Stomach (tissue), 9 donors: Measurements from ENCODE around the gene ACAP3. TPM values are rescaled to one million over a fixed set of nuclear protein-coding genes. Genes with fewer than 3 reads are reported as not detected.
A peak's percentile ranks its signal among the peaks of the same experiment; 100 is the strongest.

ENCODE experiments used
- DNase-seq, 2 donors: peaks; one replicate each; pipeline versions ENCODE4 v3.0.0 to v3.0.0-alpha.2; 2013 to 2019
- H3K27ac ChIP-seq, 5 donors: fragments of 200-600 bp in 4 of 5; sonication (generic) in 4 of 5; one replicate each; pipeline ENCODE4 v1.5.1; 2013 to 2019; ENCODE audit warnings: mild to moderate bottlenecking in 1 of 5, moderate library complexity in 1 of 5
- H3K27me3 ChIP-seq, 3 donors: fragments of 200-600 bp; sonication (generic); one replicate each; pipeline ENCODE4 v1.5.1; 2017 to 2019; ENCODE audit warnings: mixed run types in 1 of 3
- H3K36me3 ChIP-seq, 4 donors: fragments of 200-600 bp; sonication (generic); 1 replicate in 3 of 4; 2 replicates in 1 of 4; pipeline ENCODE4 v1.5.1; 2016 to 2019
- H3K4me1 ChIP-seq, 4 donors: fragments of 200-600 bp; sonication (generic); one replicate each; pipeline ENCODE4 v1.5.1; 2016 to 2019
- H3K4me3 ChIP-seq, 4 donors: fragments of 200-600 bp; sonication (generic) in 3 of 4; one replicate each; pipeline ENCODE4 v1.5.1; 2016 to 2019; ENCODE audit warnings: mild to moderate bottlenecking in 1 of 4
- H3K9me3 ChIP-seq, 4 donors: fragments of 200-600 bp; sonication (generic); one replicate each; pipeline ENCODE4 v1.5.1; 2016 to 2019
- CTCF ChIP-seq, 7 experiments: fragments of 450-650 bp in 4 of 7; fragments of 200-600 bp in 3 of 7; sonication (generic) in 3 of 7; IDR thresholded peaks; one replicate each; pipeline ENCODE4 v1.5.1; 2016 to 2019; ENCODE audit warnings: antibody characterized with exemption in 7 of 7, control low read depth in 2 of 7, mild to moderate bottlenecking in 1 of 7
- EP300 ChIP-seq: sonication (generic); formaldehyde crosslinking; IDR thresholded peaks from one replicate; pipeline ENCODE4 v1.6.1; 2017; ENCODE audit warnings: antibody characterized with exemption
- POLR2A ChIP-seq, 4 donors: fragments of 450-650 bp; IDR thresholded peaks; one replicate each; pipeline ENCODE4 v1.6.1; 2016; ENCODE audit warnings: antibody characterized with exemption in 4 of 4, control low read depth in 2 of 4, mild to moderate bottlenecking in 1 of 4, moderate library complexity in 1 of 4
- POLR2AphosphoS5 ChIP-seq, 3 donors: sonication (generic); formaldehyde crosslinking; IDR thresholded peaks; one replicate each; pipeline ENCODE4 v1.6.1; 2016; ENCODE audit warnings: antibody characterized with exemption in 3 of 3
- WGBS, 5 donors: extraction: QIAGEN DNeasy Blood & Tissue Kit in 3 of 5; methylation state at CpG; one replicate each; pipeline versions ENCODE4 v1.1.5 to v1.1.7; 2013 to 2018; 5-methylcytosine and 5-hydroxymethylcytosine counted together
- intact Hi-C: fragments of 100-400 bp; cut with DNase I; formaldehyde crosslinking; loops from one replicate; pipeline ENCODE4 v1.15.1; 2023; ENCODE audit warnings: low total_unique reads
- polyA plus RNA-seq, 3 donors: library from polyadenylated mRNA; stranded (reverse); fragments of 200-250 nt; gene quantifications; one replicate each; pipeline ENCODE4 v1.2.3, GENCODE V29; 2013
- total RNA-seq, 5 donors: library from RNA; depleted of rRNA; stranded (reverse); fragments of >200 nt; gene quantifications; one replicate each; pipeline versions ENCODE4 v1.1.0 to v1.2.3, GENCODE V29; 2014 to 2016
- donor health status: healthy with polysubstance abuse.
- donor health status: Bipolar disorder and iron deficiency.
- donor health status: healthy.

The ACAP3 gene
- total and polyA plus RNA-seq, 8 donors, result 17.9 to 374 (median 51.2) TPM

GRCh38 chr1:1330366-1331067, 22.8 kb upstream of the ACAP3 start:
- H3K27ac ChIP-seq, result peak overlapping the region in 1 of 5 donors; percentile 45
- no peak for DNase-seq

GRCh38 chr1:1329304-1330210, 21.8 kb upstream of the ACAP3 start:
- H3K4me3 ChIP-seq, result no peak overlapping the region
- WGBS, 5 donors, result 90 to 93% (median 91%) methylated on average over 51 to 58 of the region's 58 CpGs
- H3K27ac ChIP-seq, result no peak overlapping the region
- TF ChIP-seq POLR2AphosphoS5 (IDR thresholded peaks at IDR 0.05) (peak in 2 of 3 donors; percentile 42 to 44), EP300 (no peak)
- no peaks in the 10 kb centered on the region for H3K9me3 ChIP-seq
- peaks cover 16 to 36% (median 25%) of the 10 kb centered on the region in 4 donors for H3K36me3 ChIP-seq
- intact Hi-C loops, result no loop called here
- DNase-seq, result no peak
- H3K4me1 ChIP-seq, result peaks cover 26 to 62% (median 57%) of the 10 kb centered on the region in 4 donors
- H3K27me3 ChIP-seq, result no peaks in the 10 kb centered on the region

More at GRCh38 chr1:1330366-1331067, 22.8 kb upstream of the ACAP3 start:
- Histone ChIP-seq H3K9me3 (no peaks in the 10 kb centered on the region), H3K4me3 (no peak overlapping the region), H3K36me3 (peaks cover 16 to 40% (median 32%) of the 10 kb centered on the region in 4 donors), H3K27me3 (no peaks in the 10 kb centered on the region), H3K4me1 (peaks cover 22 to 56% (median 50%) of the 10 kb centered on the region in 4 donors)
- 32 to 48% (median 38%) methylated on average over 3 to 15 of the region's 15 CpGs for WGBS, 5 donors
- intact Hi-C loops, result no loop called here
- TF ChIP-seq CTCF (IDR thresholded peaks at IDR 0.05), result no peak
- no peak for TF ChIP-seq POLR2AphosphoS5 (IDR thresholded peaks at IDR 0.05)
- TF ChIP-seq EP300, result no peak
- no peak for TF ChIP-seq POLR2A (IDR thresholded peaks at IDR 0.05)

- intact Hi-C loops, result no loop called here
Measured at GRCh38 chr1:1328254-1328653, 20.5 kb upstream of the ACAP3 start.

GRCh38 chr1:1327291-1327690, 19.6 kb upstream of the ACAP3 start:
- intact Hi-C loops, result no loop called here
- H3K27me3 ChIP-seq, result no peaks in the 10 kb centered on the region
- H3K4me1 ChIP-seq, result peaks cover 29 to 64% (median 60%) of the 10 kb centered on the region in 4 donors
- no peak overlapping the region for H3K4me3 ChIP-seq
- no peak for DNase-seq
- 87 to 92% (median 91%) methylated on average over 38 to 40 of the region's 40 CpGs for WGBS, 5 donors
- H3K36me3 ChIP-seq, result peaks cover 16 to 36% (median 25%) of the 10 kb centered on the region in 4 donors
- H3K27ac ChIP-seq, result no peak overlapping the region
- H3K9me3 ChIP-seq, result no peaks in the 10 kb centered on the region
- no peak for TF ChIP-seq POLR2A (IDR thresholded peaks at IDR 0.05)
- no peak for TF ChIP-seq CTCF (IDR thresholded peaks at IDR 0.05)
- no peak for TF ChIP-seq EP300
- no peak for TF ChIP-seq POLR2AphosphoS5 (IDR thresholded peaks at IDR 0.05)

More at GRCh38 chr1:1328254-1328653, 20.5 kb upstream of the ACAP3 start:
- no peak overlapping the region for H3K27ac ChIP-seq
- TF ChIP-seq POLR2A (IDR thresholded peaks at IDR 0.05) (no peak), EP300 (no peak), POLR2AphosphoS5 (IDR thresholded peaks at IDR 0.05) (no peak), CTCF (IDR thresholded peaks at IDR 0.05) (no peak)
- WGBS, 5 donors, result 64 to 86% (median 79%) methylated on average over 15 of the region's 15 CpGs; no CpG with 5 or more reads in 1 of the 5 donors
- H3K9me3 ChIP-seq, result no peaks in the 10 kb centered on the region
- H3K36me3 ChIP-seq, result peaks cover 16 to 36% (median 25%) of the 10 kb centered on the region in 4 donors
- H3K27me3 ChIP-seq, result no peaks in the 10 kb centered on the region
- H3K4me1 ChIP-seq, result peaks cover 28 to 64% (median 60%) of the 10 kb centered on the region in 4 donors
- H3K4me3 ChIP-seq, result no peak overlapping the region
- no peak for DNase-seq
